ENCODE results near the gene ZFHX3.

The ZFHX3 gene

DNA sequence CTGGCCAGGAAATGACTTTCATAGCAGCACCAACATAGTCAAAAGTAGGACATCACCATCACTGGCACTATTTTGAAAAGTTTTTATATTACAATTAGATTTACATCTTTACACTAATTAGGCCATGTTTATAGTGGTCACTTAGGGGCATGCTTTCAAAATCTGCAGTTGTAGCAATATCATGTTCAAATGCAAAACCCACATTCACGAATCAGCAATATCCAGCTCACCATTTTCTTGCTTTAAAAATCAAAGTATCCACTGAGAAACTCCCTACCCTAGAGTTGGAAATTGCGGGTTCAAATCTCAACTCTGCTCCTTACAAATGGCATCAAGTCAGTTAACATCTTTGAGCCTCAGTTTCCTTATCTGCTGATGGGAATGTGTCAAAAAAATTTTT lies 237.4 kb downstream of the ZFHX3 start:
- DNase-seq (ENCODE audit: low spot score), result no peak
- CTCF ChIA-PET, result no interaction called here
- TF ChIP-seq, protein P1, sequence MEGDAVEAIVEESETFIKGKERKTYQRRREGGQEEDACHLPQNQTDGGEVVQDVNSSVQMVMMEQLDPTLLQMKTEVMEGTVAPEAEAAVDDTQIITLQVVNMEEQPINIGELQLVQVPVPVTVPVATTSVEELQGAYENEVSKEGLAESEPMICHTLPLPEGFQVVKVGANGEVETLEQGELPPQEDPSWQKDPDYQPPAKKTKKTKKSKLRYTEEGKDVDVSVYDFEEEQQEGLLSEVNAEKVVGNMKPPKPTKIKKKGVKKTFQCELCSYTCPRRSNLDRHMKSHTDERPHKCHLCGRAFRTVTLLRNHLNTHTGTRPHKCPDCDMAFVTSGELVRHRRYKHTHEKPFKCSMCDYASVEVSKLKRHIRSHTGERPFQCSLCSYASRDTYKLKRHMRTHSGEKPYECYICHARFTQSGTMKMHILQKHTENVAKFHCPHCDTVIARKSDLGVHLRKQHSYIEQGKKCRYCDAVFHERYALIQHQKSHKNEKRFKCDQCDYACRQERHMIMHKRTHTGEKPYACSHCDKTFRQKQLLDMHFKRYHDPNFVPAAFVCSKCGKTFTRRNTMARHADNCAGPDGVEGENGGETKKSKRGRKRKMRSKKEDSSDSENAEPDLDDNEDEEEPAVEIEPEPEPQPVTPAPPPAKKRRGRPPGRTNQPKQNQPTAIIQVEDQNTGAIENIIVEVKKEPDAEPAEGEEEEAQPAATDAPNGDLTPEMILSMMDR (conservative IDR thresholded peaks at IDR 0.05; ENCODE audit: low read depth), result no peak
- POLR2A ChIA-PET (ENCODE audit: low non-redundant PET), result no interaction called here
- no peak overlapping the region for H3K27ac ChIP-seq

- ChIA-PET POLR2A (ENCODE audit: low non-redundant PET) (no interaction called here), CTCF (no interaction called here)
- DNase-seq (ENCODE audit: low spot score), result no peak
- TF ChIP-seq, protein P1 (conservative IDR thresholded peaks at IDR 0.05; ENCODE audit: low read depth), result no peak
- H3K27ac ChIP-seq, result no peak overlapping the region
Measured at GRCh38 chr16:72809446-72809845, 238.5 kb downstream of the ZFHX3 start.

GRCh38 chr16:72808754-72809153 lies 239.2 kb downstream of the ZFHX3 start:
- CTCF ChIA-PET, result no interaction called here
- TF ChIP-seq, protein P1 (conservative IDR thresholded peaks at IDR 0.05; ENCODE audit: low read depth), result no peak
- POLR2A ChIA-PET (ENCODE audit: low non-redundant PET), result no interaction called here
- no peak overlapping the region for H3K27ac ChIP-seq
- no peak for DNase-seq (ENCODE audit: low spot score)

DNA sequence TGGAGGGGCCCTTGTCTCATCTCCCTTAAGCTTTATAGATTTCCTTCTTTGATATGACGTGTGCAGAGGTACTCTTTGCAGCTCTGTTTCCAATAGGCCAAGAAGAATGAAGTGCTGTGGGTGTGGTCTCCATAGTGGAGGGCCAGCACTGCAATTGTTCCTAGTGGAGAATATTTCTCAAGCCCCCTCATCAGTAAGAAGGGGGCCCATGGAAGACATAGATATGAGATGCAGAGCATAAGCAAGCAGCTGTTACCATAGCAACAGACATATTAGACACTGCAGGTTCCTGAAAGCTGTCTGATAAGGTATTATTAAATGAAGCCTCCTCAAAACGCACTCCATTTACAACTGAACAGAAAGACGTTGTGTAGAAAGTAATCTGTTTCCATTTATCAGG lies 240.7 kb downstream of the ZFHX3 start:
- no peak overlapping the region for H3K27ac ChIP-seq
- ChIA-PET CTCF (interaction anchor here (0.6 to 0.7 kb wide), 3 partner anchors 229 to 536 kb away, joined by 3 read pairs; no protein-coding TSS in a partner anchor), POLR2A (ENCODE audit: low non-redundant PET) (no interaction called here)
- DNase-seq (ENCODE audit: low spot score), result no peak
- TF ChIP-seq, protein P1 (conservative IDR thresholded peaks at IDR 0.05; ENCODE audit: low read depth), result no peak

GRCh38 chr16:72805486-72805885 lies 242.4 kb downstream of the ZFHX3 start:
- no peak for DNase-seq (ENCODE audit: low spot score)
- no peak overlapping the region for H3K27ac ChIP-seq
- ChIA-PET POLR2A (ENCODE audit: low non-redundant PET) (no interaction called here), CTCF (interaction anchor here (0.6 kb wide), 1 partner anchor 20 kb away, joined by 4 read pairs; no protein-coding TSS in a partner anchor)
- TF ChIP-seq, protein P1 (conservative IDR thresholded peaks at IDR 0.05; ENCODE audit: low read depth), result no peak

- H3K27ac ChIP-seq, result no peak overlapping the region
- POLR2A ChIA-PET (ENCODE audit: low non-redundant PET), result no interaction called here
- CTCF ChIA-PET, result interaction anchor here (1.0 kb wide), 2 partner anchors 15 to 161 kb away, joined by 3 to 4 read pairs; no protein-coding TSS in a partner anchor
- no peak for DNase-seq (ENCODE audit: low spot score)
- TF ChIP-seq, protein P1 (conservative IDR thresholded peaks at IDR 0.05; ENCODE audit: low read depth), result no peak
Measured at GRCh38 chr16:72800524-72801161, 247.3 kb downstream of the ZFHX3 start.

Data from RWPE1 (cell line).